Measurements from ENCODE around the gene CAVIN2.
A peak's percentile ranks its signal among the peaks of the same experiment; 100 is the strongest.

The CAVIN2 gene

GRCh38 chr2:191839918-191840804, 6.7 kb downstream of the CAVIN2 start:
- DNase-seq (ENCODE audit: low read depth in 2 of 2): no peak

- no peak for DNase-seq (ENCODE audit: low read depth in 2 of 2)
Measured at GRCh38 chr2:191838526-191838925, 8.4 kb downstream of the CAVIN2 start.

GRCh38 chr2:191836853-191837769, 9.8 kb downstream of the CAVIN2 start:
- DNase-seq (ENCODE audit: low read depth in 2 of 2): no peak

GRCh38 chr2:191836471-191836852, 10.4 kb downstream of the CAVIN2 start:
- DNase-seq (ENCODE audit: low read depth in 2 of 2): no peak

GRCh38 chr2:191835539-191836350, 11.1 kb downstream of the CAVIN2 start:
- DNase-seq (ENCODE audit: low read depth in 2 of 2): no peak

GRCh38 chr2:191835100-191835499, 11.8 kb downstream of the CAVIN2 start:
- no peak for DNase-seq (ENCODE audit: low read depth in 2 of 2)

- no peak for DNase-seq (ENCODE audit: low read depth in 2 of 2)
Measured at GRCh38 chr2:191833356-191833755, 13.5 kb downstream of the CAVIN2 start.

GRCh38 chr2:191832668-191833067, 14.2 kb downstream of the CAVIN2 start:
- DNase-seq (ENCODE audit: low read depth in 2 of 2): no peak

- DNase-seq (ENCODE audit: low read depth in 2 of 2): no peak
Measured at GRCh38 chr2:191831410-191831994, 15.4 kb downstream of the CAVIN2 start.

- DNase-seq (ENCODE audit: low read depth in 2 of 2): no peak
Measured at GRCh38 chr2:191824398-191824797, 22.5 kb downstream of the CAVIN2 start.

- no peak for DNase-seq (ENCODE audit: low read depth in 2 of 2)
Measured at GRCh38 chr2:191821078-191821477, 25.8 kb downstream of the CAVIN2 start.

- DNase-seq (ENCODE audit: low read depth in 2 of 2): no peak
Measured at GRCh38 chr2:191818725-191819350, 28.1 kb downstream of the CAVIN2 start.

- DNase-seq (ENCODE audit: low read depth in 2 of 2): no peak
Measured at GRCh38 chr2:191818133-191818532, 28.8 kb downstream of the CAVIN2 start.

GRCh38 chr2:191815010-191815409, 31.9 kb downstream of the CAVIN2 start:
- no peak for DNase-seq (ENCODE audit: low read depth in 2 of 2)

GRCh38 chr2:191813943-191814342, 32.9 kb downstream of the CAVIN2 start:
- DNase-seq (ENCODE audit: low read depth in 2 of 2): no peak

- DNase-seq (ENCODE audit: low read depth in 2 of 2): peak in 1 of 2 donors; percentile 27
Measured at GRCh38 chr2:191811807-191812602, 34.9 kb downstream of the CAVIN2 start.

GRCh38 chr2:191806396-191806795, 40.5 kb downstream of the CAVIN2 start:
- DNase-seq (ENCODE audit: low read depth in 2 of 2): no peak

GRCh38 chr2:191804766-191805165, 42.1 kb downstream of the CAVIN2 start:
- DNase-seq (ENCODE audit: low read depth in 2 of 2): no peak

GRCh38 chr2:191803007-191803406, 43.9 kb downstream of the CAVIN2 start:
- no peak for DNase-seq (ENCODE audit: low read depth in 2 of 2)

GRCh38 chr2:191802180-191802579, 44.7 kb downstream of the CAVIN2 start:
- DNase-seq (ENCODE audit: low read depth in 2 of 2): no peak
